HG02970 (cell line): ENCODE measurements around the gene SIDT2.

Experiments
- ATAC-seq: cut with Tn5 transposase; IDR thresholded peaks from one replicate; pipeline ENCODE4 v1.9.1; 2021; ENCODE audit warnings: mild to moderate bottlenecking, moderate library complexity, moderate number of reproducible peaks; ENCODE audit not compliant: unreplicated experiment, low FRiP score

Gene SIDT2

DNA sequence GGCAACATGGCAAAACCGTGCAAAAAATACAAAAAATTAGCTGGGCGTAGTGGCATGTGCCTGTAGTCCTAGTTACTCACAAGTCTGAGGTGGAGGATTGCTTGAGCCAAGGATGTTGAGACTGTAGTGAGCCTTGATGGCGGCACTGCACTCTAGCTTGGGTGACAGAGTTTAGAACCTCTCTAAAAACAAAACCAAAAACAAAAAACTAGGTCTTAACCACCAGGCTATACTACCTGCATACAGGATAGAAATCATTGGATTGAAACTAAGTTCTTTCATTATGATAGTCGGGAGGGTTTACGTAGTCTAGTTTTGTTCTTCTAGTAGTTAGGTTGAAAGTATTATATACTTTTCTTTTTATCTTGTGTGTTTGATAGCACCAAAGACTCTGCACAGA, 59.7 kb downstream of the SIDT2 start:
- ATAC-seq = no peak

DNA sequence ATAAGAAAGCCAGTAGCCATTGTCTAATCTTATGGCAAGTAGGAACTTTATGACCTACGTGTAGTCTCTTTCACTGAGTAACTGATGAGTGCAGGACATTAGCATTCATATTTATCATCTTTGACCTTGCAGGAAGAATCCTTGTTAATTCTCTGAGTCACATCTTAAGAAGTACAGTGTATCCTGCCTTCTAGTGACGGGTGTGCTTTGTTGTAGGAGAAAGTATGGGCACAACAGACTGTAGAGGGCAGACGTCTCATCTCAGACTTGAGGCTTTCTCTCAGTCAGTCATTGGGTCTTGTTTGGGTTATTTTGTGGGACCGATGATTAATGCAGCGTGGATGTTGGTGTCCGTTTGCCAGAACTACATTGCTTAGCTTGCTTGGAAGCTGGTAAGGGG, 60.8 kb downstream of the SIDT2 start:
- ATAC-seq = no peak
